WI38 (cell line): ENCODE measurements around the gene HSCB.

ENCODE experiments used
- H3K4me3 ChIP-seq: 2 replicates; pipeline ENCODE4 v1.5.1; 2011; ENCODE audit warnings: low read depth, mild to moderate bottlenecking, control low read depth, low read length
- TF ChIP-seq, protein P1 (sequence below): IDR thresholded peaks from 2 replicates; pipeline ENCODE4 v1.5.1; 2012; ENCODE audit warnings: low read depth, mild to moderate bottlenecking, control low read depth, low read length

HSCB gene

DNA sequence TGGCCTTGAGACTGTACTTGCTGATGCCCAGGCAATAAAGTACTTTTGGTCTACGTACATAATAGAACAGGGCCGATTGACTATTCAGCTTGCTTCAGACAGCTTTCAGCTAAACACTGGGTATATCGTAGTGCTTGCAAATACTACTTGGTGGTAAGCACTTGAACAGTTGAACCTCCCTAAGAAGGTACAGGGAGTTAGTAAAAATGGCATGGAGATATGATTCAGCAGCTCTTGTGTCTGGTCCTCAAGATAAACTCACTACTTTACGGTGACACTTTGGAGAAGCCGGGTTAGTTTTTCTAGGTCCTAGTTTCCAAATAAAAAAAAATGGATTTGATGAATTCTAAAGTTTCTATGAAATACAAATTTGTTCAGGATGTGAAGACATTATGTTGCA, 38.0 kb downstream of the HSCB start:
- H3K4me3 ChIP-seq, result no peak overlapping the region
- TF ChIP-seq, protein P1, sequence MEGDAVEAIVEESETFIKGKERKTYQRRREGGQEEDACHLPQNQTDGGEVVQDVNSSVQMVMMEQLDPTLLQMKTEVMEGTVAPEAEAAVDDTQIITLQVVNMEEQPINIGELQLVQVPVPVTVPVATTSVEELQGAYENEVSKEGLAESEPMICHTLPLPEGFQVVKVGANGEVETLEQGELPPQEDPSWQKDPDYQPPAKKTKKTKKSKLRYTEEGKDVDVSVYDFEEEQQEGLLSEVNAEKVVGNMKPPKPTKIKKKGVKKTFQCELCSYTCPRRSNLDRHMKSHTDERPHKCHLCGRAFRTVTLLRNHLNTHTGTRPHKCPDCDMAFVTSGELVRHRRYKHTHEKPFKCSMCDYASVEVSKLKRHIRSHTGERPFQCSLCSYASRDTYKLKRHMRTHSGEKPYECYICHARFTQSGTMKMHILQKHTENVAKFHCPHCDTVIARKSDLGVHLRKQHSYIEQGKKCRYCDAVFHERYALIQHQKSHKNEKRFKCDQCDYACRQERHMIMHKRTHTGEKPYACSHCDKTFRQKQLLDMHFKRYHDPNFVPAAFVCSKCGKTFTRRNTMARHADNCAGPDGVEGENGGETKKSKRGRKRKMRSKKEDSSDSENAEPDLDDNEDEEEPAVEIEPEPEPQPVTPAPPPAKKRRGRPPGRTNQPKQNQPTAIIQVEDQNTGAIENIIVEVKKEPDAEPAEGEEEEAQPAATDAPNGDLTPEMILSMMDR, result no peak

DNA sequence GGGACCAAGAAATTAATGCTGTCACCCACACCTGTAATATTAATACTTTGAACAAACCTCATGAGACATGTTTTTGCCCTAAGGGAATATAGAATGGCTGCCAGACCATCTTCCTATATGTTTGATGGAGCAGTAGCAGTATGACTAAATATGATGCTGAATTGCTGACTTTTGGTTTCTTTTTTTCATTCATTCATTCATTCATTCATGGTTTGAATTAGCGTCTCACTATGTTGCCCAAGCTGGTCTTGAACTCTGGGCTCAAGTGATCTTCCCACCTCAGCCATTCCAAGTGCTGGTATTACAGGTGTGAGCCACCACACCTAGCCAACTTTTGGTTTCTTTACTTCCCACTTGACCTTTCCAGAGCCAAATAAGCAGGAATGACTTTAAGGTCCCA, 38.5 kb downstream of the HSCB start:
- TF ChIP-seq, protein P1, result no peak
- H3K4me3 ChIP-seq, result no peak overlapping the region

DNA sequence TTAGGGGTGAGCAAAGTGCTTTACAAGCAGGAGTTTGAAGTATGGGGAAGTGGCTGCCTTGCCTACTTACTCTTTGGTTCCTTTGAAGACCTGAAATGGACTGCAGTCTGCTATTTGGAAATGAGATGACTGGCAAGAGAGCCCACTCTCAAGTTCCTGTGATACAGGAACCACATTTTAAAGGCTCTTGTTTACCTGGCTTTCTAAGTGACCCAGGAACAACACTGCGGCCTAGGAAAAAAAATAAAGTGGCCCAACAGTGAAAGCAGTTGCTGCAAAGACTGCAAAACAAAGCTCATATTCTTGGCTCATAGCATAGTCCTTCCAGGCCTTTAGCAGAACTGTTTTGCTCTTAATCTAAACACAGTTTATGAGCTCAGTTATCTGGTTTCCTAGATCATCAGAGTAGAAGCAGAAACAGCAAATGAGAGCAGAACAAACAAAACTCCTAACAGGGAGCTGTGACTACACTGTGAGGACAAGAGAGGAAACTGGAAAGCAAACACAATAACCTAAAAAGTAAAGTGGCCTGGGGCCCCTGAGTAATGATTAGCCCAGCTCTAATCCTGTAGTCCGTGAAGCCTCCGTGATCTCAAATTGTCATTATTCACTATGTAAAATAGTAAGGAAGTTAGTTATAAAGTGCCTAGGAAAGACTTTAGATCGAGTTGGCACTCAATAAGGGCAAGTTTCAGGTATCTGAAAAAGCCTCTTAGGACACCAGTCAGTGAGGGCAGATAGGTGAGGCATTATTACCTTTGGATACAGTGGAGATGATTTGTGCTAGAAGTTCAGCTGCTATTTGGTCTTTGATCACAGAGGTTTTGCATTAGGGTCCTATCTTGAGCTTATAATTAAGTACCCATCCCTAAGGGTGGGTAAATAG, 42.2 kb downstream of the HSCB start:
- no peak overlapping the region for H3K4me3 ChIP-seq
- TF ChIP-seq, protein P1, result no peak

DNA sequence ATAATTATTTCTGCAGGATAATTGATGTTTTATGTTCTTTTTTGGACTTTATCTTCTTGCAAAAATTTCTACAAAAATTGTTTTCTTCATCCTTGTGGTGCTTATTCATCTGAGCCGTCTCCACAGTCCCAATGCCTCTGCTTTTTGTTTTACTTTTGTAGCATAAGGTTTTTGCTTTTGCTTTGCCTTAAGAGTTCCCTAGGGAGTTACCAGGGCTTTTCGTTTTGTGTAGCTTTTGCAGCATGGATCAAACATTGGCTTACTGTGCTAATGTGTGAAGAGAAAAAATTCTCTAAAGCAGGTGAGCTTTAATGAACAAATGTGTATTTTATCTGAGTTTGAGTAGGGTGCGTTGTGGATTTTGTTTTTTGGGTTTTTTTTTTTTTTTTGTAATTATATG, 46.8 kb downstream of the HSCB start:
- TF ChIP-seq, protein P1, result no peak
- H3K4me3 ChIP-seq, result no peak overlapping the region

DNA sequence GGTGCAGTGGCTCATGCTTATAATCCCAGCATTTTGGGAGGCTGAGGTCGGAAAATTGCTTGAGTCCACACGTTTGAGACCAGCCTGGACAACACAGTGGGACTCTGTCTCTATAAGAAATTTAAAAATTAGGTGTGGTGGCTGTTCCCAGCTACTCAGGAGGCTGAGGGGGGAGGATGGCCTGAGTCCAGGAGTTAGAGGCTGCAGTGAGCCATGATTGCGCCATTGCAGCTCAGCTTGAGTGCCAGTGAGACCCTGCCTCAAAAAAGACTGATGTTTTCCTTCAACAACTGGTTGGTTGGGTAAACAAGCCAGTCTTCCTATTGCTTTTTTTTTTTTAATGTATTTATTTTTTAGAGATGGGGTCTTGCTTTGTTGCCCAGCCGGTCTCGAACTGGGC, 49.3 kb downstream of the HSCB start:
- TF ChIP-seq, protein P1, result no peak
- H3K4me3 ChIP-seq, result no peak overlapping the region

DNA sequence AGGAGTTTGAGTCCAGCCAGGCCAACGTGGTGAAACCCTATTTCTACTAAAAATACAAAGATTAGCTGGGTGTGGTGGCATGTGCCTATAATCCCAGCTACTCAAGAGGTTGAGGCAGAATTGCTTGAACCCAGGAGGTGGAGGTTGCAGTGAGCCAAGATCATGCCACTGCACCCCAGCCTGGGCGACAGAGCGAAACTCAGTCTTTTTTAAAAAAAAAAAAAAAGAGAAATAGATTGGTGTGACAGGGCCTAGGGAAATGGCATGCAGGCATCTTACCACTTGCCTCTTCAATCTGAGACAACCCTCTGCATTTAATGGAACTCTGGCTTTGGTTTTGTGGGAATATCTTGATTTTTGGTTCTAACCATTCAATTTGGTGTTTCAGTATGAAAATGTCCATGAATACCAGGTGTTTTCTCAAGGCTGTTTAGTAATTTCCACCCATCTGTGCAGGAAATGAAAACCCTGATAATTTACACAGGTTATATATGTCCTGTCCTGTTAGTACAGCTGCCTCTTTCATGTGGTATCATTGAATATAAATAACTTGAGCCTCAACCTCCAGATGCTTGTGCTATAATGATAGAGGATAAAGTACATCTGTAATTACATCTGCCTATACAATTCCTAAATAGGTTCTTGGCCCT, 50.1 kb downstream of the HSCB start:
- TF ChIP-seq, protein P1, result no peak
- H3K4me3 ChIP-seq, result no peak overlapping the region
